ENCODE results near the gene TBCK.

TBCK gene

GRCh38 chr4:106038012-106038411 is 278.0 kb downstream of the TBCK start:
- DNase-seq = no peak

GRCh38 chr4:106036848-106037247 is 279.2 kb downstream of the TBCK start:
- no peak for DNase-seq

- DNase-seq = no peak
Measured at GRCh38 chr4:106036334-106036733, 279.7 kb downstream of the TBCK start.

- no peak for DNase-seq
Measured at GRCh38 chr4:106035204-106035603, 280.8 kb downstream of the TBCK start.

GRCh38 chr4:106034751-106035150 is 281.3 kb downstream of the TBCK start:
- DNase-seq = no peak

GRCh38 chr4:106034220-106034619 is 281.8 kb downstream of the TBCK start:
- peak; percentile 20 for DNase-seq

- no peak for DNase-seq
Measured at GRCh38 chr4:106033469-106033868, 282.5 kb downstream of the TBCK start.

GRCh38 chr4:106032851-106033286 is 283.1 kb downstream of the TBCK start:
- DNase-seq = peak; percentile 62

GRCh38 chr4:106022454-106022853 is 293.6 kb downstream of the TBCK start:
- DNase-seq = no peak

GRCh38 chr4:106021737-106022410 is 294.1 kb downstream of the TBCK start:
- no peak for DNase-seq

- DNase-seq = peak; percentile 66
Measured at GRCh38 chr4:106019771-106020170, 296.2 kb downstream of the TBCK start.

- DNase-seq = no peak
Measured at GRCh38 chr4:106017975-106018374, 298.0 kb downstream of the TBCK start.

GRCh38 chr4:106011387-106011786 is 304.6 kb downstream of the TBCK start:
- DNase-seq = no peak

GRCh38 chr4:106010761-106011160 is 305.2 kb downstream of the TBCK start:
- no peak for DNase-seq

GRCh38 chr4:106002994-106003393 is 313.0 kb downstream of the TBCK start:
- DNase-seq = no peak

- DNase-seq = no peak
Measured at GRCh38 chr4:105998171-105999063, 317.6 kb downstream of the TBCK start.

- no peak for DNase-seq
Measured at GRCh38 chr4:105996845-105997244, 319.2 kb downstream of the TBCK start.

- no peak for DNase-seq
Measured at GRCh38 chr4:105994841-105995501, 321.0 kb downstream of the TBCK start.

- no peak for DNase-seq
Measured at GRCh38 chr4:105994061-105994460, 321.9 kb downstream of the TBCK start.

GRCh38 chr4:105992641-105993305 is 323.2 kb downstream of the TBCK start:
- DNase-seq = no peak

- no peak for DNase-seq
Measured at GRCh38 chr4:105991726-105992125, 324.3 kb downstream of the TBCK start.

All from fibroblast of skin of scalp (primary cell).